ENCODE results near the gene GALNT10.
A peak's percentile ranks its signal among the peaks of the same experiment; 100 is the strongest.

GALNT10 gene

GRCh38 chr5:154267516-154267915 is 77.0 kb downstream of the GALNT10 start:
- no peak for DNase-seq (ENCODE audit: low spot score)

- no peak for DNase-seq (ENCODE audit: low spot score)
Observed at GRCh38 chr5:154268073-154268472, 77.5 kb downstream of the GALNT10 start.

DNA sequence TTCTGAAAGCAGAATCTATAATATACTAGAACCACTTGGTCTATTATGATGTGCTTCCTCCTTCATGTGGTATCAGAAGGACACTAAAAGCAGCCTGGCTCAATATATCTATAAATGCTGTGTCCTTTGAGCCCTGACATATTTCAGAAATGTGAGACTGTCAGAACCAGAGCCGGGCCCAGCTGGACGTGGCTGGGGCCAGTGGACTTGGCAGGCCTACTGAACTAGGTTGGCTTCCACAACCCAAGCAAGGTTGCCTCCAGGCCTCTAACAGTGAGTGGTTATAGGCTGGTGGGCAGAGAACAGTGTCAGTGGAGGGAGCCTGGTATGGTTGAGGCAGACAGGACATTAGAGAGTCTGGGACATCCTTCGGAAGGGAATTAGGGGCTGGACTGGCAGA is 78.9 kb downstream of the GALNT10 start:
- DNase-seq (ENCODE audit: low spot score): no peak

- DNase-seq (ENCODE audit: low spot score): no peak
Observed at GRCh38 chr5:154271466-154271865, 80.9 kb downstream of the GALNT10 start.

- no peak for DNase-seq (ENCODE audit: low spot score)
Observed at GRCh38 chr5:154271936-154272514, 81.5 kb downstream of the GALNT10 start.

DNA sequence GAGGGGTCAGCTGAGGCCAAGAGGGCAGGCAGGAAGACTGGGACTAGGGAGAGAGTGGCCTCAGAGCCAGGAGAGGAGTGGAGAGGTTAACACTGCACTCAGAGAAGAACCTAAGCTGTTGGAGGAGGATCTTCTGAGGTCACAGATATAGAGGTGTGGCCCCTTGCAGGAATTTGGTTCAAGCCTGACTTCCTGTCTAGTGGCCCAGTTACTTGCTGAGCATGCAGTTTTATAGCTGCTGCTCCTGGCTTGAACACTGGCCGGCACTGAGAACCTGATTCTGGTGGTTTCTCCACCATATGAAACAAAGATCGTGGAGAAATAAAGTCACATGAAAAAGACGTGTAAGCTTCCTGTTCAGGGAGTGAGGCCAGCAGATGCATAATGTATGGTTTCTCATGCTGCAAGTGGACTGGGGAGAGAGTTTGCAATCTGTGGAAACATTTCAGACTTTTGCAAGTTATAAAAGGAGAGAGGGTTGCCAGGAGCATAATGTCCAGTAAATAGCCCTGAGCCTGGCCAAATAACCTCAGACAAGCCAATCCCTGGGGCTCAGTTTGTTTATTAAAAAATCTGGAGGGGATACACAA is 82.6 kb downstream of the GALNT10 start:
- DNase-seq (ENCODE audit: low spot score): peak; percentile 23

- no peak for DNase-seq (ENCODE audit: low spot score)
Observed at GRCh38 chr5:154273963-154274827, 83.7 kb downstream of the GALNT10 start.

GRCh38 chr5:154274828-154275185 is 84.3 kb downstream of the GALNT10 start:
- DNase-seq (ENCODE audit: low spot score): no peak

DNA sequence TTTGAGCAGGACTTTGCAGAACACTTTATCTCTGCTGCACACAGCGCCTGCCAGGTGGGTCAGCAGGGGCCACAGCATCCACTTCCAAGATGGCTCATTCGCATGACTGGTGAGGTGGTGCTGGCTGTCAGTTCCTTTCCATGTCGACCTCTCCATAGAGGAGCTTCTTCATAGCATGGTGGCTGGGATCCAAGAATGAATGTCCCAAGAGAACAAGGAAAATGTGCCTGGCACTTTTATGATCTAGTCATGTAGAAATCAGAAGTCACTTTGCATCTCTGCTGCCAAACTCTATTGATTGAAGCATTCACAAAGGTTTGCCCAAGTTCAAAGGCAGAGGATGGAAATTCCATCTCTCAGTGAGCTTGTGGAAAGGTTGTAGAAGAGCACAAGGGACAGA is 85.0 kb downstream of the GALNT10 start:
- DNase-seq (ENCODE audit: low spot score): no peak

DNA sequence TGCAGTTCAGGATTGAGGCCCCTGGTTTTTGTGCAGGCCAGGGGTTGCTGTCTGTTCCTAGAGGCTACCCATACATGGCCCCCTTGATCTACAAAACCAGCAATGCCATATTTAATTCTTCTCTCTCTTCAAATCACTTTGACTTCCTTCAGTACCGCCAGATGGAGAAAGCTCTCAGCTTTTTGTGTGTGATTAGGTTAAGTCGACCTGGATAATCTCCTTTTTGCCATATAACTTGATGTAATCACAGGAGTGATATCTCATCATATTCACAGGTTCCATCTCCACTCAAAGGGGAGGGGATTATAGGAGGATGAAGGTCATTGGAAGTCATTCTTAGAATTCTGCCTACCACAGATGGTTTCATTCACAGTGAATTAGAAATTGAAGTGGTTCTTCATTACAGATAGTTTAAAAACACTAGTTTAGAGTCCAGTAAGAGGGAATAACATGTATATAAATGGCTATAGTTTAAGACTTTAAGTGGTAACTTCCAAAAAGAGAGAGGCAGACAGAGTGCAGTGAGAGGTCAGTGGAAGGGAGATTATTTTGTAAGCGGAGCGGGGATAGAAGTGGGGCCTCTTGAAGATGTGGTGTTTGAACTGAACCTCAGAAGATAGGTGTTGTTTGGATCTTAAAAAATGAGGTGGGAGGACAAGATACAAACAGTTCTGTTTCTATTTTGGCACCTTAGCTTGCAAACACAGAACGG is 85.9 kb downstream of the GALNT10 start:
- no peak for DNase-seq (ENCODE audit: low spot score)

DNA sequence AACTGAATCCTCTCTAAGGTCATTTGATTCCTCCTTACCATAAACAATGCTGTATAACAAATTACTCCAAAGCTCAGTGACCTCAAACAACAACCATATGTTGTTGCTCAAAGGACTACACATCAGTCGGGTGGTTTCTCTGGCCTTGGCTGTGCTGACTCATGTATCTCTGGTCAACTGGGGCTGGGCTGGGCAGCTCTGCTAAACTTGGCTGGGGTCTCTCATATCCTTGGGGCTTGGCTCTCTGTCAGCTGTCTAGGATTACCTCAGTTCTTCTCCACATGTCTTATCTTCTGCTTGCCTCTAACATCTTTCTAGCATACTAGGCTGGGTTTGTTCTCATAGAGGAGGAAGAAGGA is 86.4 kb downstream of the GALNT10 start:
- peak; percentile 60 for DNase-seq (ENCODE audit: low spot score)

DNA sequence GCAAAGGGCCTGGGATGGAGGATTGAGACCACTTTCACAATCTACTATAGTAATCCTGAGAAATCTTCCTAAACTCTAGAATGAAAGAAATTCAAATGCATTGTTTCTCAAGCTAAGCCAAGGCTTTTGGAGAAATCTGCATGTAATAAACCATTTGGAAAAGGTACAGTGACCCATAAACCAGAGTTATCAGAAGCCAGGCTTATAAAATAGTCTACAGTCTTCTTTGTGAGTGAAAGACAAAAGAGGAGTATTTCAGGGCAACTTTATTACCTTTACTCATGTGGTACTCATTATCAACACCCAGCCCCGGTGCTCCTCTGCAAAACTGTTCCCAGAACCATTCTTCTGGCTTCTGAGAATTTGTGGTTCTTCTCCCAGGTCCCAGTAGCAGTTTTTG is 87.0 kb downstream of the GALNT10 start:
- DNase-seq (ENCODE audit: low spot score): no peak

DNA sequence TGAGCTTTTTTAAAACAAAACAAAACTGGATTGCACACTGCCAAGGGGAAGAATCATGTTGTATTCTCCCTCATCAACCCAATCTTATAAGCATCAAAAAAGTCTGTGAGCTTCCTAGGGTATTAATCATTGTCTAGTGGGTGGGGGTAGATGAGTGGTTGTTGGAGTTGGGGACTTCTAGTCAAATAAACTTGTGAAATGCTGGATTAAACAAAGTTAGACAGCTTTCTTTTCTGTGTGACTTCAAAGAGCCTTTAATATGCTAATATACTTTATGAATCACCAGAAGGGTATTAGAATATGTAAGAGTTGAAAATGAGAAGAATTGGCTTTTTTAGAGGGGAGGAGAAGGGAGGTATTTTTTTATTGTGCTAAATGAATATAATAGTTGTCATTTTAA is 87.7 kb downstream of the GALNT10 start:
- DNase-seq (ENCODE audit: low spot score): no peak

DNA sequence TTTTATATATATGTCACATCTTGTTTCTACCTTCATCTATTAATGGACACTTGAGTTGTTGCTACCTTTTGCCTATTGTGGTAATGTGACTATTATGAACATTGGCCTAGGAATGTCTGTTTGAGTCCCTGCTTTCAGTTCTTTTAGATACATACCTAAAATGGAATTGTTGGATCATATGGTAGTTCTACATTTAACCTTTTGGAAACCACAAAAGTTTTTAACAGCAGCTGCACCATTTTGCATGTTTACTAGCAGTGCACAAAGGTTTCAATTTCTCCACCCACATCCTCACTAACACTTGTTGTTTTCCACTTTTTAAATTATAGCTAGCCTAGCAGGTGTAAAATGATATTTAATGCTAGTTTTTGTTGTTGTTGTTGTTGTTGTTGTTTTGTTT is 88.4 kb downstream of the GALNT10 start:
- DNase-seq (ENCODE audit: low spot score): no peak

DNA sequence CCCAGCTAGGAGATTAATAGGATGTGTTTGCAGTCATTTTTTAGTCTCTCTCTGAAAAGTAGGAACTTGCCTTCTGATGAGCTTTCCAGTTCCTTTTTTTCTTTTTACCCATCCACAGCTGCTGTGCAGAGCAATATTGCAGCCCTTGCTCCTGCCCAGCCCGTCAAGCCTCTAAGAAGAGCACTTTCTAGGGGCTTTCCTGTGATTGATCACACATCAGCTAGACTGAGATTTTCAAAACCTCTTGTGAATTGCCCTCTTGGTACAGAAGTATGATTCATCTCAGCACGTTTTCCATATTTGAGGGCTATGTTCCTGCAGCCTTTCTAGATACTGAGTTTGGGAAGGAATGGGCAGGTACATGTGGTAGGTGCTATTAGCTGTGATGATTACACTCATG is 93.9 kb downstream of the GALNT10 start:
- DNase-seq (ENCODE audit: low spot score): no peak

DNA sequence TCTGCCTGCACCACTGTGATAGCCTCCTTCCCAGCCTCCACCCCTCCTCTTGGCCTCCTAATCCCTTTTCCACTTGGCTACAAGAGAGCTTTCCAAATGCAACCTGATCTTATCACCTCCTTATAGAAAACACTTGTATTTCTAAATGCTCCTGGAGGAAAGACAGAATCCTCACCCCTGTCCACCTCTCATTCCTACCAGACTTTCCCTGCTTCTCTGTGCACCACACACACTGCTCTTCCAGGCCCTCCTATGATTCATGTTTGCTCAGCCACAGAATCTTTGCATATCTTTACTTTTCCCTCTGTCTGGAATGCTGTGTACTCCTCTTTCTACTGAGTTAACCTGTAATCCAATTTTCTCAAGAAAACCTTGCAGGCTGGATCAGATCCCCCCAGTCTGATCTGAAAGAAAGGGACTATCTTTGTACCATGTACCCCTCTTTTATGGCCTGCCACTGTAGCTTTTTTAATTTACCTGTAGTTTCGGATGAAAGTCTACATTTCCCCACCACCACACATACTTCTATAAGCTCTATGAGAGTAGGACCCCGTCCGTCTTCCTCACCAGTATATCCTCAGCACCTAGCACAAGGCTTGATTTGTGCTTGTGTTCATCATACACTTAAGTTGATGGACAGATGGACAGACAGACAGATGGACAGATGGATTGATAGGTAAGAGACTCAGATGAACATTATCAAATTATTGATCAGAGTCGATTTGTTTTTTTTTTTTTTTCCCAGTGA is 95.3 kb downstream of the GALNT10 start:
- DNase-seq (ENCODE audit: low spot score): no peak

GRCh38 chr5:154286557-154286956 is 96.0 kb downstream of the GALNT10 start:
- DNase-seq (ENCODE audit: low spot score): no peak

DNA sequence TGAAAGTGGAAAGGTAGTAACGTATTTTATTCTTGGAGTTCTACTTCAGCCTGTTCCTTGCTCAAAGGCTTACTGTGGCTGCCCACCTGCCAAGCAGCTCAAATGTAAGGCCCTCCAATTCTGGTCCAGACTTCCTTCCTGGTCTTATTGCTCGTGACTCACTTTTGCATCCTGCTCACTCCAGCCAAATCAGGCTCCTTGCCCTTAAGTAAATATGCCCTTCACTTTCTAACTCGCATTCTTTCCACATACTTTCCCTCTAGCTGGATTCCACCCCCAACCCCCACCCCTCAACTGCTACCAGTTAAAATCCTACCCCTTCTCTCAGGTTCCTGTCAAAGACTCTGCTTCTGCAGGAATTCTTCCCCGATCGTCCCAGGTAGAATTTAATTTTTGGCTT is 96.6 kb downstream of the GALNT10 start:
- DNase-seq (ENCODE audit: low spot score): no peak

DNA sequence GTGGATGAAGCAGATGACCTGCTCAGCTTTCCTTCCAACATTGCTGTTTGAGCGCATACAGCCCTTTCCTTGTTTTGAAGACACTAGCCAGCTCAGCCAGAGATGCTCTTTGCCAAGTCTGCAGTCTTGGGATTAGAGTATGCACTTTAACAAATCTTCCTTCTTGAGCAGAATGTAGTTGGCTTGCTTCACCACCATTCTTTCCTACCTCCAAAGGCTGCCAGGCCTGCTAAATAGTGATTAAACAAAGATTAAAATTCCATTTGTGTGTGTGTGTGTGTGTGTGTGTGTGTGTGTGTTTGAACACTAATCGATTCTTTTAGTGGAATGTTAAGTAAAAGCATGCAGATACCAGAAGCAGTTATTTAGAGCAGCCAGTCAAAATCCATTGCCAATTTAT is 97.6 kb downstream of the GALNT10 start:
- DNase-seq (ENCODE audit: low spot score): no peak

DNA sequence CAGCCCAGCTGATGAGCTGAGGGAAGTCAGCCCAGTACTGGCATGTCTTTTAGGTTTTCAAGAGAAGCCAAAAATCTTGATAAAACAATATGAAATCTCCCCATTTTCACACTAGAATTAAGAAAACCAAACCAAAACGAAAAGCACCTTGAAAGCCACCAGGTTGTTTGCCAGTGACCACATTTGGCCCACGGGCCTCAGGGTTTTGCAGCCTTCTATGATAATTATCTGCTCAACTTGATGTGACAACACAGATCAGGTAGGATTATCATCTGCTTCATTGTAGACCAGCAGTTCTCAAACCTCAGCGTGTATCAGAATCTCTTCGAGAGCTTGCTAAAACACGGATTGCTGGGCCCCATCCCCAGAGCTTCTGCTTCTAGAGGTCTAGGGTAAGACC is 101.4 kb downstream of the GALNT10 start:
- no peak for DNase-seq (ENCODE audit: low spot score)

- DNase-seq (ENCODE audit: low spot score): no peak
Observed at GRCh38 chr5:154293219-154293618, 102.7 kb downstream of the GALNT10 start.

- DNase-seq (ENCODE audit: low spot score): no peak
Observed at GRCh38 chr5:154295551-154295950, 105.0 kb downstream of the GALNT10 start.

Data from hematopoietic multipotent progenitor cell treated with erythropoietin and hydrocortisone succinate and interleukin-3 and kit ligand, for 15 days (in vitro differentiated cells).